HL-60/S4 treated with retinoic acid at 250 ng/mL for 4 days and 3 days (cell line): ENCODE results near the gene CCDC60.

ENCODE experiments used
- in situ Hi-C: fragments of 300-500 bp; cut with MboI; formaldehyde crosslinking; loops from 2 replicates; pipeline ENCODE4 v1.7.0; 2022; ENCODE audit warnings: low sequenced_read_pairs

The CCDC60 gene

DNA sequence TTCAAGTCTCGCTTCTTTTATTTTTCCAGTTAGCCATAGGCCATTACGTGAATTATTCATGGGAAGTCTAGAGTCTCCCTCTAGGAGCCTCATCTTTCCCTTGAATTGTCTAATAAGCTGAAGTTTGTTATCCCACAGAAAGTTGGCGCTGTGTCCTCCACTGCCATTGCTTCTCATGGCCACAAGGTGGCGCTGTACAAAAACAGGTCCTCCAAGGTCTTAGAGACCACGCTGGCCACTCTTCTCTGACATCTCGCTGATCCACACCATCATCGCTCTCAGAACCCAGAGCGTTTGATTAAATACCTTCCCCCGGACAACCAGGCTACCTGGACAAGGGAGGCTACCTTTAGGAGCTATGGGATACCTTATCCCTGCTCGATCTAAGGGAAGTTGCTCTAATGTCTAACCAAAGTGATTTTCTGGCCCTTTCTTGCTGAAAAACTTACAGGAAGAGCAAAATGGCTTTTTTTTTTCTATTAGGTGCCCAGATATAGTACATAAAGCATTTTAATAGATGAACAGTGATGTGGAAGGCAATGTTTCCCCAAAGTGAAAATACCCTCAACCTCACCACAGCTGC, 110.0 kb downstream of the CCDC60 start:
- in situ Hi-C loops, result no loop called here

GRCh38 chr12:119446459-119446858, 111.9 kb downstream of the CCDC60 start:
- in situ Hi-C loops, result no loop called here

- in situ Hi-C loops, result no loop called here
These were observed 112.6 kb downstream of the CCDC60 start for GRCh38 chr12:119447126-119447525.

GRCh38 chr12:119447618-119448017, 113.1 kb downstream of the CCDC60 start:
- in situ Hi-C loops, result no loop called here

DNA sequence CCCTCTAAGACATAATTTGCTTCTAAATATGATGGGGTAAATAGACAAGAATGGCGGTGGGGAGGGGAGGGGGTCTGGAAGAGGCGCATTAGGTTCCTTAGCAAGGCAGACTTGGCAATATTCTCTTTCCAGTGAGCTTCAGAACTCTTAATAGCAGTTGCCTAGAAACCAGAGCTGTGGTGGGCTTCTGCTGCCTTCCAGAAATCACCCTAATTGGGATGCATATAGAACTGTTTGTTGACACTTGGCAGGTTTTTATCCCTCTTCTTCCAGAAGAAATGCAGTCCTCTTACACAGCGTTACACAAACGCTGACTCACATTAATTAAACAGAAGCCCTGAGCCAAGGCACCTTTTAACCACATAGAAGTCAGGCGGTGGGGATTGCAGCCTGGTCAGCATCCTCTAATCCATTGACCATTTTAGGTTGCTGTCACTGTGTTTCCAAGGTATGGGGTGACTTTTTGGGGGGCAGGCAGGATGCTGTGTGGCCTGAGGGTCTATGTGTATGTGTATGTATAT, 114.1 kb downstream of the CCDC60 start:
- in situ Hi-C loops, result no loop called here

DNA sequence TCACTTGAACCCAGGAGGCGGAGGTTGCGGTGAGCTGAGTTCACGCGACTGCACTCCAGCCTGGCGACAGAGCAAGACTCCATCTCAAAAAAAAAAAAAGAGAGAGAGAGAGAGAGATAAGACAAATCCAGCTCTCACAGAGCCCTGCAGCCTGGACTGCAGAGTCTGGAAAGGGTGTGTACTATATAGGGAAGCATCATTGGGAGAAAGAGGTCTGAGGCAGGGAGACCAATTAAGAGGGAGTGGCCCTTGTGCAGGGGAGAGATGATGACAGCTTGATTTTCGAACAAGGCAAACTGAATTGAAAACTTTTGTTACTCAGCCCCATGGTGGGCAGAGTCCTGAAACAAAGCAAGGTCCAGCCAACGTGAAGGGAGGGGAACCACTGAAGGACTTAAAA, 116.2 kb downstream of the CCDC60 start:
- in situ Hi-C loops, result no loop called here

DNA sequence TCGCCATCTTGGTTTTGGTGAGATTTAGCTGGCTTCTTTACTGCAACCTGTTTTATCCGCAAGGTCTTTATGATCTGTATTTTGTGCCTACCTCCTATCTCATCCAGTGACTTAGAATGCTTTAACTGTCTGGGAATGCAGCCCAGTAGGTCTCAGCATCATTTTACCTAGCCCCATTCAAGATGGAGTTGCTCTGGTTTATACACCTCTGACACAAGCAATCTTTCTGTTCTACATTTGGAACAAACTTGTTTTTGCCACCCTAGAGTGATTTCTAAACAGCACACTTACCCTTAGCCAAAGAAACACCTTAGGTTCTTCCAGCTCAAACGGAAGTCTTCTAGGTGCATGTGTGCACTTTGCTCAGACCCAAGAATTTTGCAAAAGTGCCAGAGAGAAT, 122.3 kb downstream of the CCDC60 start:
- in situ Hi-C loops, result no loop called here

GRCh38 chr12:119457271-119457670, 122.7 kb downstream of the CCDC60 start:
- in situ Hi-C loops, result no loop called here

DNA sequence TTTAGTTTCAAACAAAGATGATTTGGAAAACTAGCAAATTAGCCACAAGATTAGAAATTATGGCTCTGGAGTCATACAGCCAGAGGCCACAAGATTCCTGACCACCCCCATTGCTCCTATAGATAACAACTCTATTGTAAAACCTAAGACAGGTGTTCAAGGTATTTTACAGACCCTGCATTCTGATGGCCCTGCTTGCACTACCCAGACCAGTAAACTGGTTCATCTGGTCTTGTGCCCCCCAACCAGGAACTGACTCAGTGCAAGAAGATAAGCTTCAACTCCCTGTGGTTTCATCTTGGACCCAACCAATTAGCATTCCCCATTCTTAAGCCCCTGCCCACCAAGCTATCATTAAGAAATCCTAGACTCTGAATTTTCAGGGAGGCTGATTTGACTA, 125.0 kb downstream of the CCDC60 start:
- in situ Hi-C loops, result no loop called here

DNA sequence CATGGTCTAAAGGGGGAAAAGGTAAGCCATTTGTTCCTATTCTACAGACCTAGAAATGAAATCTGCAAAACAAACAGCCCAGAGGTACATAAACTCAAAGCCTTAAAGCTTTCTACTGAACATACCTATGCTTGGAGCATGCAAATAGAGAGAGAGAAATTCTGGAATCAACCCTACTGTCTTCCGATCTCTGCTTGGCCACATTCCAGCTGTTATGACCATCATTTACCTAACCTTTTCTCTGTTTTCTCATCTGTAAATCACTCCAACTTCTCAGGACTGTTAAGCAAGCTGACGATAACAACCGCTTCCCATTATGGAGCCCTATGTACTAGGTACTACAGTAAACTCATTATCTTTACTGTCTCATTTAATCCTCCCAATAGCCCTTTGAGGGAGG, 126.3 kb downstream of the CCDC60 start:
- in situ Hi-C loops, result no loop called here

DNA sequence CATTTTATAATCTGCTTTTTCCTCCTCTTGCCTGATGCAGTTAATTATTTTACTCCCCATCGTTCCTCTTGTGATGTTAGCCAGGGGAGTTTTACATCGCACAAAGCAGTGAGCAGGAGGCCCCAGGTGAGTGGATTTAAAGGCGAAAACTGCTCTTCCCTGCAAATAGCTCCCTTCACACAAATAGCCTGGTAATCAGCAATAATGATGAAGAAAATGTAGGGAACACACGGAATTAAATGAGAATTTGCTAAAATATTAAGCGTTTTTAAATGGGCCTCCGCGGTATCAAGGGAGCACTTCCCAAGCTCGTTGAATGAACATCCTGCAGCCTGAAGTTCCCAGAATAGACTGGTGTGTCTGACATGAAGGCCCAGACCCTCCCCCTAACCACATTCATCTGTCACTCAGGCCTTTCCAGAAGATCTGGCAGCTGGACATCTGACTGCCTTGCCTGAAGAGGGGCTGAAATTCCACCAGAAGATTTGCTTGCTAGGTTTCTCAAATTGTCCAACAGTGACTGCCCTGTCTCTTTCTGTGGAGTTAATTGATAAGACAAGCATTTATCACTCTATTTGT, 127.2 kb downstream of the CCDC60 start:
- in situ Hi-C loops, result no loop called here

- in situ Hi-C loops, result no loop called here
These were observed 128.8 kb downstream of the CCDC60 start for GRCh38 chr12:119463211-119463926.

- in situ Hi-C loops, result no loop called here
These were observed 133.8 kb downstream of the CCDC60 start for GRCh38 chr12:119468296-119468695.

- in situ Hi-C loops, result no loop called here
These were observed 141.1 kb downstream of the CCDC60 start for GRCh38 chr12:119475650-119476049.

DNA sequence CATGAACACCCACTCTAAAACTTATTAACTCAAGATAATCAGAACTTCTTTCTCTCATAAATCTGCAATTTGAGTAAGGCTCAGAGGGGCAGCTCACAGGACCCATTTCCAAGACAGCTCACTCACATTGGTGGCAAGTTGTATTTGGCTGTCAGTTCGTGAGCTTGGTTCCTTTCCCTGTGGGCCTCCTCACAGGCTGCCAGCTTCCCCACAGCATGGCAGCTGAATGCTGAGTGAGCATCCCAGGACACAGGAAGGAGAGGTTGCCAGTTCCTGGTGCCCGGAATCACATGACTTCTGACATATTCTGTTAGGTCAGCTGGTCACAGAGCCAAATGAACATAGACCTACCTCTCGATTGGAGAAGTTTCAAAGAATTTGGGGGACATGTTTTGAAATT, 142.4 kb downstream of the CCDC60 start:
- in situ Hi-C loops, result no loop called here

- in situ Hi-C loops, result no loop called here
These were observed 144.6 kb downstream of the CCDC60 start for GRCh38 chr12:119479121-119479561.

DNA sequence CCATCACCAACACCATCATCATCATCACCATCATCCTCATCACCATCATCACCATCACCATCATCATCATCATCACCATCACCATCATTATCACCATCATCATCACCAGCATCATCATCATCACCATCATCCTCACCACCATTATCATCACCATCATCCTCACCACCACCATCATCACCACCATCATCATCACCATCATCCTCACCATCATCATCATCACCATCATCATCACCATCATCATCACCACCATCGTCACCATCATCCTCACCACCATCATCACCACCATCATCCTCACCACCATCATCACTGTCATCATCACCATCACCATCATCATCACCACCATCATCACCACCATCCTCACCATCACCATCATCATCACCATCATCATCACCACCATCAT, 146.0 kb downstream of the CCDC60 start:
- in situ Hi-C loops, result no loop called here

DNA sequence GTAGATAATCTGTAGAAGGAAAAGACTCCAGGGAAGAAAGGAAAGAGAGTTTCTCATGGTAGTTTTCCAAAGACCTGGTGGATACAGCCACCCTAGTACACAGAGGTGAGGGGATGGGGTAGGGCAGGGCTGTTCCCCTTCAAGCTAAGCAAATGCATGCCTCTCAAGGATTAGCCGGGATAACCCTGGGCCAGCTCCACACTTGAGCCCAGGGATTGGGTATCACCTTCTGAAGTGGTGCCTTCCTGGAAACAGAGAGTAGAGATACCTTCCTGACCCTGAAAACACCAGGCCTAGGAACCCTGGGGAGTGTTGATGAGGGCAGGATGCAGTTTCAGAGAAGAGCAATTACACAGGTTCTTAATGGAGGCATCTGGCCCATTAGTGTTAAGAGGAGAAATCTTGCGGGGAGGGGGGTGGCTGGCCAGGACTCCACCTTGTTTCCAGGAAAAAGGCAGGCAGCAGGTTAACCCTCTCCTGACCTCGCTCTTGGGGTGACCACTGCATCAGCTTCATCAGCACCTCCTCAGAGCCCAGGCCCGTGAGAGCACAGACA, 152.1 kb downstream of the CCDC60 start:
- in situ Hi-C loops, result no loop called here

GRCh38 chr12:119491814-119492213, 157.3 kb downstream of the CCDC60 start:
- in situ Hi-C loops, result no loop called here

- in situ Hi-C loops, result no loop called here
These were observed 165.7 kb downstream of the CCDC60 start for GRCh38 chr12:119500209-119500608.

DNA sequence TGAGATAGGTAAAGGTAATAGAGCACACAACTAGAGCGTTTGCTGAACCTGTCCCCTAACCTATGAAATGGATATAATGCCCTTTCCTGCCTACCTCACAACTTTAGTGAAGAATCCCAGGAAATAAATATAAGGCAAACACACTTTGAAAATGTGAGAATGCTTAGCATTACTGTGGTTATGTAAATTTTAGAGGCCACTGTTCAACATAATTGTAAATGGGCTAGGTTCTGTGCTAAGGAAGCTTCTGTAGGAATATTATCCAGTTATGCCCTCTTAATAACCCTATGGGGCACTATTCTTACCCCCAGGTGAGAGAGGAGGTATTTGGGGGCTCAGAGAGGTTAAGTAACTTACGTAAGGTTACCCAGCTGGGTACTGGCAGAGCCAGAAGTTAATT, 166.5 kb downstream of the CCDC60 start:
- in situ Hi-C loops, result no loop called here

GRCh38 chr12:119505001-119505400, 170.5 kb downstream of the CCDC60 start:
- in situ Hi-C loops, result no loop called here
